ENCODE measurements around the gene UGT1A5.

Gene UGT1A5

GRCh38 chr2:233769260-233769659 is 56.6 kb downstream of the UGT1A5 start:
- H3K9me3 ChIP-seq (ENCODE audit: control insufficient read depth, insufficient read depth, low read depth, low read length) = no peaks in the 10 kb centered on the region
- ChIA-PET CTCF (no interaction called here), POLR2A (no interaction called here)
- no peaks in the 10 kb centered on the region for H3K4me1 ChIP-seq (ENCODE audit: control insufficient read depth, insufficient read depth, low read length)
- no peaks in the 10 kb centered on the region for H3K36me3 ChIP-seq (ENCODE audit: control insufficient read depth in 2 of 2, insufficient read depth in 1 of 2, low read length in 2 of 2)
- TF ChIP-seq FEZF1 (tag by site-specific recombination; IDR thresholded peaks at IDR 0.05) (no peak), REST (tag by site-specific recombination; IDR thresholded peaks at IDR 0.05) (no peak), ZNF560 (tag by site-specific recombination; IDR thresholded peaks at IDR 0.05; ENCODE audit: borderline replicate concordance) (no peak), ZSCAN30 (tag by site-specific recombination; IDR thresholded peaks at IDR 0.05) (no peak), IKZF3 (tag by site-specific recombination; IDR thresholded peaks at IDR 0.05) (no peak), ZNF645 (tag by site-specific recombination; IDR thresholded peaks at IDR 0.05) (no peak), ZBTB8A (tag by site-specific recombination; IDR thresholded peaks at IDR 0.05) (no peak), YY2 (tag by site-specific recombination; IDR thresholded peaks at IDR 0.05) (no peak), HOXD13 (CRISPR knock-in tag; IDR thresholded peaks at IDR 0.05; ENCODE audit: borderline replicate concordance) (no peak), ZBTB48 (tag by site-specific recombination; IDR thresholded peaks at IDR 0.05) (no peak), MZF1 (tag by site-specific recombination; IDR thresholded peaks at IDR 0.05; ENCODE audit: borderline replicate concordance) (no peak), ZFHX2 (tag by site-specific recombination; conservative IDR thresholded peaks at IDR 0.05) (no peak), ZNF423 (tag by site-specific recombination; IDR thresholded peaks at IDR 0.05) (no peak), PRDM2 (tag by site-specific recombination; IDR thresholded peaks at IDR 0.05; ENCODE audit: borderline replicate concordance) (no peak), TRIM28 (IDR thresholded peaks at IDR 0.05; ENCODE audit: borderline replicate concordance, low read length) (no peak), SCRT1 (tag by site-specific recombination; IDR thresholded peaks at IDR 0.05; ENCODE audit: borderline replicate concordance) (no peak), ZNF2 (tag by site-specific recombination; IDR thresholded peaks at IDR 0.05) (no peak), YY1 (tag by site-specific recombination; IDR thresholded peaks at IDR 0.05) (no peak)
- H3K4me3 ChIP-seq (ENCODE audit: low read depth, low read length) = no peak overlapping the region
- no peak overlapping the region for H3K27ac ChIP-seq (ENCODE audit: extremely low read depth, low read depth, low read length)

All from HEK293 (cell line).